22Rv1 (cell line): ENCODE data around the gene GIGYF1.

Source experiments
- H3K27ac ChIP-seq: fragments of 450-650 bp; 2 replicates; pipeline ENCODE4 v1.5.1; 2017
- ZFX ChIP-seq: fragments of 450-650 bp; IDR thresholded peaks from 2 replicates; pipeline ENCODE4 v1.6.1; 2017; ENCODE audit warnings: antibody characterized with exemption, borderline replicate concordance
- TF ChIP-seq, protein P1 (sequence below): fragments of 450-650 bp; IDR thresholded peaks from 2 replicates; pipeline ENCODE4 v1.5.1; 2017; ENCODE audit warnings: mild to moderate bottlenecking

Gene GIGYF1

DNA sequence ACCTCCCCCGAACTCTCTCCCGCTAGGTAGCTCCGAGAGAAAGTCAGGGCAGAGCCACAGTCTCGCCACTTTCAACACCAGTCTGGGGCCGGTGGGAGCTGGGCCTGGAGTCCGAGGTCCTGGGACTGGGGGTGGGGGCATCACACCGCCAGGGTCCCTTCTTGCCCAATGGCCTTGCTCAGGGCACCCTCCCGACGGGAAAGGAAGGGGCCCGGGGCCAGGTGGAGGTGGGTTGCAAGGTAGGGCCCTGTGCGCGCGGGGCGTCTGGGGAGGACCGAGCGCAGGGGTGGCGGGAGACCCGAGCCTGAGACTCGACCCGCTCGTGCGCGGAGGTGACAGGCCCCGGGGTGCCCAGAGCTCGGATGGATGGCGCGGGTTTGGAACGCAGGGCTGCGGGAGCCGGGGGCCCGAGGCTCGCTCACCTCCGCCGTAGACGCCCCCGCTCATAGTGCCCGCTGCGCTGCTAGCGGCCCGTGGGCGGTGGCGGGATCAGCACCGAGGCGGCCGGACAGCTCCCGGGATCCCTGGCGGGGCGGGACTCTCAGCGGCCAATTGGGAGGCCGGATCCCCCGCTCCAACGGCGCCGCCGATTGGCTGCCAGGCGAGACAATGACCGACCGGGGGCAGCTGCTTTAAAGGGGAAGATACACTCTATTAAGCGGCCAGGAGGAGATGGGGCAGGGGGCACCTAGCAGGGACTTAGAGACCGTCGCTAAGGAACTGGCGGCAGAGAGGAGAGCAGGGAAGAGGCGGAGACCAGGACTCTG is 38.0 kb downstream of the GIGYF1 start, which contains the start of gene ACTL6B:
Gene ACTL6B, minus strand, starts transcription at position 541 of the 767 bp plus-strand sequence. Its CDS starts 94 bp downstream, at position 447.
- TF ChIP-seq ZFX = no peak
- TF ChIP-seq, protein P1, sequence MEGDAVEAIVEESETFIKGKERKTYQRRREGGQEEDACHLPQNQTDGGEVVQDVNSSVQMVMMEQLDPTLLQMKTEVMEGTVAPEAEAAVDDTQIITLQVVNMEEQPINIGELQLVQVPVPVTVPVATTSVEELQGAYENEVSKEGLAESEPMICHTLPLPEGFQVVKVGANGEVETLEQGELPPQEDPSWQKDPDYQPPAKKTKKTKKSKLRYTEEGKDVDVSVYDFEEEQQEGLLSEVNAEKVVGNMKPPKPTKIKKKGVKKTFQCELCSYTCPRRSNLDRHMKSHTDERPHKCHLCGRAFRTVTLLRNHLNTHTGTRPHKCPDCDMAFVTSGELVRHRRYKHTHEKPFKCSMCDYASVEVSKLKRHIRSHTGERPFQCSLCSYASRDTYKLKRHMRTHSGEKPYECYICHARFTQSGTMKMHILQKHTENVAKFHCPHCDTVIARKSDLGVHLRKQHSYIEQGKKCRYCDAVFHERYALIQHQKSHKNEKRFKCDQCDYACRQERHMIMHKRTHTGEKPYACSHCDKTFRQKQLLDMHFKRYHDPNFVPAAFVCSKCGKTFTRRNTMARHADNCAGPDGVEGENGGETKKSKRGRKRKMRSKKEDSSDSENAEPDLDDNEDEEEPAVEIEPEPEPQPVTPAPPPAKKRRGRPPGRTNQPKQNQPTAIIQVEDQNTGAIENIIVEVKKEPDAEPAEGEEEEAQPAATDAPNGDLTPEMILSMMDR = no peak
- H3K27ac ChIP-seq = peak within 1 kb of the TSS; percentile 34; the same call in 1 of the 2 replicates

DNA sequence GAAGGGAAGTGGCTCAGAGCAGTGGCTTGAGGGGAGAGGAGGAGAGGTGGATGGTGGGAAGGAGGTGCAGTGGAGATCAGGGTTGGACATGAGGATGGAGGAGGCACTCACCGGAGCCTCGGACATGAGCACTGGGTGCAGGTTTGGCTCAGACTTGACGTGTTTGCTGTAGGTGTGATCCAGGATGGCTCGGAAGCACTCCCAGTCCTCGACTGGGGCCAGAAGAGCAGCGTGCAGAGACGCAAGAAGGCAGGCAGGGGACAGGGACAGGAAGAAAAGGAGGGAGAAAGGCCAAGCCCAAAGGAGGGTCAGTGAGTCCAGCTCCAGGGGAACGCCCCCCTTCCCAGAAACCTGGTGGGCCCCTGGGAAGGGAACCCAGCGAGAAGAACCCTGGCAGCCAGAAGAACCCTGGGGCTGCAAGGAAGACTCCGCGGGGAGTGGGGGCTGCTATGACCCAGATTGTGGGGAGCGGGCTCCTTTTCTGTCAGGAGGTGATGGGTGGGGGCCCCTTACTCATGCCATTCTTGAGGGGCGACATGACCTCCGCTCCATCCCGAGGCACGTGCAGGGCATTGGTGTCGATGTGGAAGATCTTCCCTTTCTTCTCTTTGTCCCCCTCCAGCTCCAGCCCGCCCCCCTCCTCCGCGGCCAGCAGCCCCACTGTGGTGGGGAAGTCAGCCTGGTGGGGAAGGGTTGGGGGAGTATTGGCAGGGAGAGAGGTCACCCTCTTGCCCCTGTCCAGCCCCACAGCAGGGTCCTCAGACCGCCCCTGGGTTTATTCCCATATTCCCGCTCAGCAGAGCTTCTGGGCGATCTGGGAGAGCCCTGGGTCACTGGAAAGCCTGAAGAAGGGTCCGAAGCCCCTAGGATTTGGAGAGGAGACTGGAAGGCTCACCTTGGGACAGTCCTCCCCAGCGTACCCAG is 38.9 kb downstream of the GIGYF1 start:
- TF ChIP-seq, protein P1 = no peak
- TF ChIP-seq ZFX = no peak
- no peak overlapping the region for H3K27ac ChIP-seq

DNA sequence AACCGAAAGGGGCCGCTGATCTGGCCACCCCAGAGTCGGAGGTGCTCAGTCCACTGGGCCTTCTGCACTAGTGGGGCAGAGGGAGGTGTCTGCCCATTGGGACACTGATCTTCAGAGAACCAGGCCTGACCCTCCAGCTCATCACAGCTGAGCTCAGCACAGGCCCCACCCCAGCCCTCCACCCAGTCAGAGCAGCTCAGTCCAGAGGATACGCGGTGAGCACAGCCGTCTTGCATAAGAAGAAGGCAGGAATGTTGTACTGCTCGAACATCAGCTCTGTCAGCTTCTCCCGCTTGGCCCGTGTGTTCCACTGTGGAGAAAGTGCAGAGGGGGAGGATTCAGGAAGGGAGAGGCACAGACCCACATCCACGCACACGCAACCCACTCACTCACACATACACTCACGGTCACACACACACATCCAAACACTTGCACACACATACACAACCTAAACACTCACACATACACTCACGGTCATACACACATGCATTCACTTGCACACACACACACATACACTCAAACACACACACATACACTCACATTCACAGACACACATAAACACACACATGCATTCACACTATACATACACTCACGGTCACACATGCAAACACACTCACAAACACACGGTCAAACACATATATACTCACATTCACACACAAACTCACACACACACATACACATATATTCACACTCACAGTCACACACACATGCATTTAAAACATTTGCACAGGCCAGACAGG is 44.1 kb downstream of the GIGYF1 start:
- TF ChIP-seq, protein P1 = no peak
- no peak for TF ChIP-seq ZFX
- H3K27ac ChIP-seq = no peak overlapping the region

DNA sequence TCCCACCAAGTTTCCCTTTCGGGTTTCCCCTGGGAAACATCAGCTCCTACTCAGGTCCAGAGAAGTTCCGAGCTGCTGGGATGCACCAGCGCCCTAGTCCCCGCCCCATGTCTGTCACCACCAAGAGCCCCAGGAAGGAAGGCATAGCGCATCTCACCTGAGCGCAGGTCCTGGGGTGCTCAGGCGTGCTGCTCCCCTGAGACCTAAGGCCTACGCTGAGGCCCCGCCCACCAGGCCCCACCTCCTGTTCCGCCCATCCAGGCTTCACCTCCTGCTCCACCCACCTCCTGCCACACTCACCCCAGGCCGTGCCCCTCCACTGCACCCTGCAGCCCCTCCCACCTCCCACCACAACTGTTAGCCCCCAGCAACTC is 51.5 kb downstream of the GIGYF1 start:
- TF ChIP-seq ZFX = no peak
- TF ChIP-seq, protein P1 = no peak
- H3K27ac ChIP-seq = no peak overlapping the region

DNA sequence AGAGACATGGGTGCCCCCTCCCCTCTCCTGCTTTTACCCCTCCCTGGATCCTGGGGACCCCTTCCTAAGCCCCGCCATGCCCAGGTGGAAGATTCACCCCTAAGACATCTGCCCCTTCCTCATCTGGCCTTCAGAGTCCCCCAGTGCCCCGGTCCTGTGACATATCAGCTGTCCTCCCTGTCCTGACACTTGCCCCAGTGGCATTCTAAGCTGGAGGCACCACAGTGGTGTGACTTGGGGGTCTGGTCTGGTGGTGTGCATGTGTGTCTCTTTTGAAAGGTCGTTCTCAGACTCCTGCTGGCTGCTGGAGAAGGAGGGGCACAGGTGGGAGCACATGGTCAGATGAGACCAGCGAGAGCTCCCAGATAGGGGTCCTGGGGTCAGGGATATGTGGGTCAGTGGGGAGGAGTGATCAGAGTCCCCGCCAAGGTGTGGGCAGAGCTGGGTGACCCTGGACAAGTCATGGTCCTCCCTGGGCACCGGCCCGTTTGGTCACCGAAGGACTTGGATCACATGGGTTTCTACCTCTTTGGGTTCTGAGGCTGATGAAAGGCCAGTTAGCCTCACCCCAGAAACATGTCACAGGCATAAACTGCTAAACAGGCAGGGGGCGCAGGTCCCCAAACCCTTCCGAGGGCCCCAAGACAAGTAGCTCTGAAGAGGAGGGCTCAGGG is 52.1 kb downstream of the GIGYF1 start:
- H3K27ac ChIP-seq = no peak overlapping the region
- TF ChIP-seq, protein P1 = no peak
- TF ChIP-seq ZFX = no peak

DNA sequence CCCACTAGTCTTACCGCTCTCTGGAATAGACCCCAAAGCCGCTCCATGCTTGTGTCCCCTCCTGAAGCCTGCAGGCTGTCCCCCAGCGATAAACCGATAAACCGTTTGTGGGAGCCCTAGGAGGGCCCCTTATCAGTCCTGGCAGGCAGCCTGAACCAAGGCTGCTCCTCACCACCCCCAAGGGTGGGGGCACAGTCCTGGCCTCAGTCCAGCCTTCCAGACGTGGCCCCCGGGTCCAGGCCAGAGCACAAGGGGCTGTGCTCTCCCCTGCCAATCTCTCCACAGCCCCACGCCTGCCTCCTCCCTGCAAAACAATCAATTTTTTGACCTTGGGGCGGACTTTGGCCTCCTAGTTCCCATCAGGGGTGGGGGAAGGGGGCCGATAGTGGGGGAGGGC is 52.6 kb downstream of the GIGYF1 start, which contains the start of gene TFR2:
Gene TFR2, minus strand, starts transcription at position 90 of the 397 bp plus-strand sequence. Its CDS starts 43 bp downstream, at position 47.
- H3K27ac ChIP-seq = no peak within 1 kb of the TSS
- no peak for TF ChIP-seq ZFX
- TF ChIP-seq, protein P1 = no peak
